CD4-positive, alpha-beta T cell treated with Interferon gamma for 1 hour (primary cell): Measurements from ENCODE around the gene ZFHX3.
"Not testable (repeated sequence)": the region's sequence is repeated elsewhere in the genome, so short reads cannot be mapped to it uniquely, and the experiment has no call there.

ENCODE experiments used
- DNase-seq: peaks from one replicate; pipeline ENCODE4 v3.0.0-alpha.2; 2020

Gene ZFHX3

DNA sequence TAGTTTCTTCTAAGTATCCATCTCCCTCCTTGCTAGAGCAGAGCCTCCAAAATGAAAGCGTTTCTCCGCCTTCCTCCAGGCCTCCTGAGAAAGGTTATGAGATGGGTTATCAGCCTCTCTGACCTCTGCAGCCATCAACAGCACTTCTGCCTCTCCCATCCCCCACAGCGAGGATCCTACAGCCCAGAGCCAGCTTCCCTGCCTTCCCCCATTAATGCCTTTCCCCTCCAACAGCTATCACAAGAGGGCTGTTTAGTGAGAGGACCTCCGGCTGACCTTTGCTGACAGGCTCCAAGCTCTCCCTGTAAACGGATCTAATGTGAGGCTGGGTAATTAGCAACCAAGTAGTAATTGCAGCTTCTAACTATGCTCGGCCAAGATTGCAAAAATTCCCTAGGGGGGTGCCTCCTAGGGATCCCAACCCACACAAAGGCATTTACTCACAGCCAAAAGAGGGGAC, 55.8 kb downstream of the ZFHX3 start:
- DNase-seq = no peak

DNA sequence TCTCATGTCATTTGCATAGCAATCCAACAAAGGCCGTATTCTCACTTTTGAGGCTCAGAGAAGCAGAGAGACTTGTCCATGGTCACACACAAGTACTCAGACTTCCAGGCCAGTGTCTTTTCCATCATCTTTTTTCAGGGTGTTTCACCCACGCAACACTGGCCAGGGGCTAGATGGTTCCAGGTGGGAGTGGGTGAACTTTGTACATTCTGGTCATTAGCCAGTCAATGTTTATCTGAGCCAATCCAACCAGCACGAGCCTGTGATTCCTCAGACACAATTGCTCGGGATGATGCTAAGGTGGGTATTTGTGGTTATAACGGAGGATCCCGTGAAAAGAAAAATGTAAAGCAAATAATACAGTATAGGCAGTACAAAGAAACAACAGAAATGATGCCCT, 56.3 kb downstream of the ZFHX3 start:
- no peak for DNase-seq

- no peak for DNase-seq
Observed at GRCh38 chr16:72991211-72991610, 56.7 kb downstream of the ZFHX3 start.

DNA sequence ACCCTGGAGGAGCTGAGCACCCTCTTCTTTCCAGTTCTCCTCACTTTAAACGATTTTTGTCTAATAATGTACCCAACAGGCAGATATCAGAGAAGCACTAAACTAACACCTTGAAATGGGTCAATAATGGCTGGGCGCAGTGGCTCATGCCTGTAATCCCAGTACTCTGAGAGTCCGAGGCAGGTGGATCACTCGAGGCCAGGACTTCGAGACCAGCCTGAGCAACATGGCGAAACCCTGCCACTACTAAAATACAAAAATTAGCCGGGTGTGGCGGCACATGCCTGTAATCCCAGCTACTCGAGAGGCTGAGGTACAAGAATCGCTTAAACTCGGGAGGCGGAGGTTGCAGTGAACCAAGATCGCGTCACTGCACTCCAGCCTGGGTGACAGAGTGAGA, 57.4 kb downstream of the ZFHX3 start:
- DNase-seq = no peak

- DNase-seq = no peak
Observed at GRCh38 chr16:72989579-72990551, 58.1 kb downstream of the ZFHX3 start.

GRCh38 chr16:72989203-72989578, 58.7 kb downstream of the ZFHX3 start:
- DNase-seq = not testable (repeated sequence)

- no peak for DNase-seq
Observed at GRCh38 chr16:72988569-72988968, 59.4 kb downstream of the ZFHX3 start.

DNA sequence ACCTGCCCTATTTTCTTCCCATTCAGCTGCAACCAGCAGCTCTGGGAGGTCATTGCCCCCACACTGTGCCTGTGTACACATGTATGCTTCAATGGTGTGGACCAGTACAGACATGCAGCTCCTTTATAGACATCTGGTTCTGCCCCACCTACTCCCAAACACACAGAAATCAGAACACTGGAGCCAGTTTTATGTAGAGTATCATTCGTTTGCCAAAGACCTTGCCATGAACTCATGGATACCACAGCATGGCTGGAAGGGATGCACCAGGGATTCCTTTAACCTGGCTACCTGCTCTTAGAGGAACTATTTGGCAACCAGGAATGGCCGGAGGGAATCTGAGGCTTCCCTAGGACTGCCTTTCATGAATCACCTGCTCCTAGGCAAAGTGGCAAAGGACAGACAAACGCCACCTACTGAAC, 60.4 kb downstream of the ZFHX3 start:
- DNase-seq = no peak

DNA sequence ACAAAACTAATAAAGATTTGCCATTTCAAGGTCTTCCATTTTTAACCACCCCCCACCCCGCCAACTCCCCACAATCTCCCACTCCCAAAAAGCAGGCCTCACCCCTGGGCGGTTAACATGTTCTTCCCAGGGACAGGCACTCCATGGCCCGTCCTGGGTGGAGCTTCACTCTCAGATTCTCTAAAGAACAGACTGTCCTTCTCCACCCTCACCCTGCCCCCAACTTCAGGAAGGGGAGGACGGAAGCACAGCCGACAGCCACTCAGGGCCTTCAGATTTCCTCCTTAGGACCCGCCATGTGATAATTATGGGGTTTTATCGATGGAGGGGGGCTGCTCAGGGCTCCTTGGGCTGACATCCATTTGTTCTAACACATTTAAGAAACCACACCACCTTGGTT, 61.9 kb downstream of the ZFHX3 start:
- no peak for DNase-seq

DNA sequence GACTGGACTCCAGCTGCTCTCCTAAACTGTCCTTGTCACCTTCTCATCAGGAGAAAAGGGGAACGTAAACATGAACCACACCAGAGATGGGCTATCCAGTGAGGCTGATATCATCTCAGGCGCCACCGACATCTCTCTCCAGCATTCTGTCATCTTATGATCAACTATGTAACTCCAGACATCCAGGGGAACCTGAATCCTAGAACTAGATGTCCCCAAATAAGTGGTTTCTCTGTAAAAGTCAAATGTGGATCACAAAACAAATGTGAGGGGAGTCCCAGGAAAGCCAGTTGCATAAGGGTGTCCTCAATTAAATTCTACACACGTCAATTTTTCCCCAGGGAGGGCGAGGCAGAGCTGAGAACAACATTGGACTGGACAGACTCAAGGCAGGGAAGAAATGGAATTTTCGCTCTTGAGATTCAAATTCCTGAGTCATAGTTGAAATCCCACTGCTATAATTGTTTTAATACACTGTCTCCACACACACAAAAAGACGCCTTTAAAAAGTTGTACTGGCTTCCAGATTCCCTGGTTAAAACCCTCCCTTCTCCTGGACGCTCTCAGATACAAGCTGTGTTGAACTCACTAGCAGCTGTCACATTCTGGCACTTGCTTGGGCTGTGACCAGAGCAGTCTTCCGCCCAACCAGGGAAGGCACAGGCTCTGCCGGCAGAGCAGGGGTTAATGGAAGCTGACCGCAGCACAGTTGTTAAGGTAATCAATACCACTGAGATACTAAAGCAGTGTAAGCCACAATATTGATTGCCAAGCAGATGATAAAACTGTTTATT, 62.6 kb downstream of the ZFHX3 start:
- no peak for DNase-seq

DNA sequence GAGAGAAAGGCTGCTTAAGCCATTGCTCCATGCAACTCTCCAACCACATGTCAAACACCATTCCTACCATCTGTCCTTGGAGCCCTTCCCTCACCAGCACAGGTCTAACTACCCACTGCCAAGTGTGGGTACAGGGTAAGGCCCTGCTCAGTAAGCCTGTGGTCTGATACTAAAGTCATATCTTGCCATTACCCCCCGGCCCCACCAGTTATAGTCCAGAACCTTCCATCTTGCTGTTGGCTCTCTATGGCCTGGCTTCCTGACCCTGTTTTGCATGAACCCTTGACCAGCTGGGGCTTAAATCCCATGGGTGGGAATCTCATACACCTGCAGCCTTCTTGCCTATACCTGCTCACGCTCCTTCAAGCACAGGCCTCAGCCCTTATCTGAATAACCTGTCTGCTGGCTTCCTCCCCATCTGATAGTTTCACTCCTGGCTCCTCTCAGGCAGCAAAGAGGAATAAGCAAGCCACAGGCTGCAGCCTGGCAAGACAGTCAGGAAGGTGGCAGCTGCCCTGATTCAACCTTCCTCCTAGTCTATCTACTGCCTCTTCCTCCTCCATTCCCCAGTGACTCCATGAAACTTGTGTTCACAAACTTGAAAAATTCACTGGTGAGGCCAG, 64.1 kb downstream of the ZFHX3 start:
- DNase-seq = no peak

DNA sequence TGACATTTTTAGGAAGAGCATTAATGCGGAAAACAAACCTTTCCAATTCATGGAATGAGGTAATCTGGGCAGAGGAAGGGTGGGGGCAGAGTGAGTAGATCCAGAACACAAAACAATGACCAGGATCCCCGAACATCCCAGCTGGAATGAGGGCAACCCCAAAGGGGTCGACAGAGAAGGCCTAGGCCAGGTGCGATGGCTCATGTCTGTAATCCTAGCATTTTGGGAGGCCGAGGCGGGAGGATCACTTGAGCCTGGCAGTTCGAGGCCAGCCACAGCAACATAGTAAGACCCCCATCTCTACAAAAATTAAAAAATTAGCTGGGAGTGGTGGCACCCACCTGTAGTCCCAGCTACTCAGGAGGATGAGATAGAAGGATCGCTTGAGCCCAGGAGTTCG, 64.7 kb downstream of the ZFHX3 start:
- DNase-seq = no peak

DNA sequence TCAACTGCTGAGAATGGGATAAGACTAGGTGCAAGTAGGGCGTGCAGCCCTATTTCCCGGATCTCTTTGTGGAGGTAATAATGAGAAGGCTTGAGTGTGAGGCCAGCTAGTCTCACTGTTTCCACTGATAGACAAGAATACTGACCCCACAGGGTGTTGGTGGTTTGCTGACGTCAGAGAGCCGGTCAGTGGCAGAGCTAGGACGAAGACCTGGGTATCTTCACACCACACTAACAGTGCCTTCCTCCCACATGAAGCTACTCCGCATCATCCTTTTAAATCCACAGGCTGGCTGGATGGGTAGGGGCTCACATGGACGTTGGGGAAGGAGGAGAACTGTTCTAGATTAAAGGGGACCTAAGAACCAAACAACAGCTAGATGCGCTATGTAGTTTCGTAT, 68.0 kb downstream of the ZFHX3 start:
- no peak for DNase-seq

GRCh38 chr16:72978212-72978611, 69.7 kb downstream of the ZFHX3 start:
- DNase-seq = peak; percentile 26

DNA sequence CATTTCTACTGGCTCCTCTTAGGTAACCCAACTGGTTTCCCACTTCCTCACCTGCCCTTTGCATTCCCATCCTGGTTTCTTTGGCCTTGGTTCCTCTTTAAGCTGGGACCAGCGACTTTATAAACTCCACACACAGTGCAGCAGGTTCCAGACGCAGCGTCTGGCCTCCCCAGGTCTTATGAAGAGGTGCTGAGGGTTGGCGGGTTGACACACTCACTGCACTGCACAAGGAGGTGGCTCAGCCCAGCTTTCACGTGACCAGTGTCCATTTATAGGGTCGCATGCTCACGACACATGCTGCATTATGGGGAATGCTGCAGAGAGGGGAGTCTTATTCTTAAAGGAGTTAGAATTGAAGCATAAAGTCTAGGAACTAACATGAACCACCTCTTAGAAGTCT, 70.8 kb downstream of the ZFHX3 start:
- DNase-seq = no peak

DNA sequence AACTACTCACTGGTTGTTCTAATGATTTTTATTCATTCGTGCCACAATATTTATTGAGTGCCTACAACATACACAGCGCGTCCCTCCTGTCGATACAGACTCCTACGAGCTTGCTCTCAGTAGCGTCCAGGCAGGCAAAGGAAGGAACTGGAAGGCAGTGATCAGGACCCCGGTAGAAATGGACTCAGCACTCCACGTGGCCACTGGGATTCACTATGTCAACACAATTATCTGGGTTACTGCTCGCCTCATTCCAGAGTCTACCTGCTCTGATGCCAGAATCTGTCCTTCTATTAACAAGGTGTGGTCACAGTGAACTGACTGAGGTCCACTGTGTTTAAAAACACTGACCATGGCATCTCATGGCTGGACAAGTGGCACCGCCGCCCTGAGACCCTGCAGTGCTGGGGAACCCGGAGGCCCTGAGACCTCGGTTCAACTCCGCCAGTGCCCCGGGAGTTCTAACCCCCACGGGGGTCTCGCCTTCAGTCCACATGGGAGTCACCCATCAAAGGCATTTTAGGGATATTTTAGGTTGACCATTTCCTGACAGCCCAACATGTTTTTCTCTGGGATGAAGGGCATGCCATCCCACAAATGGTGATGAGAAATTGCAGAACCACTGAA, 71.4 kb downstream of the ZFHX3 start:
- no peak for DNase-seq

- no peak for DNase-seq
Observed at GRCh38 chr16:72975809-72976437, 72.0 kb downstream of the ZFHX3 start.

DNA sequence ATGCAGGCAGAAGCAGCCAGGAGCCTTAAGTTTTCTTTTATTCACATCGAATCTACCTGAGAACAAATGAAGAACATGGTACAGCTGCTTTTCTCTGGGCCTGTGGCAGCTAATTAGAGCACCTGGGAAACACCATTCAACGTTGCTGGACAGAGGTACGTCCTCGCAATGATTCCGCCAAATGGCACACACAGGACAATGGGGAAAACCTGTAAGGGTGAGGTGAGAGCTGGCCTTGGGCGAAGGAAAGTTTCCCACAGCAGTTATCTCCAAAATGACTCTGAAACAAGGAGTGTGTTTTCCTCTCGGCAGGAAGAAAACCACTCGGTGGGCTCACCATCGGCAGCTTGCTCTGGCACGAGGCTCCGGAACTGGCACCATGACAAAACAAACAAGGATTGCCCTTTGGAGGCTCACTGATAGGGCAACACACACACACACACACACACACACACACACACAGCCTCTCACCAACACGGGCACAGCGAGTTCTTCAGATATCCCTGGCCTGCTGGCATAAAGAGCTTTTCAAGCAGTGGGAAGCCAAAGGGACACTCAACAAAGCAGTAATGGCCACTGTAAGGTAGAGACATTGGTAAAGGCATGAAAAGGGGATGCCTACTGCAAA, 73.7 kb downstream of the ZFHX3 start:
- no peak for DNase-seq

- no peak for DNase-seq
Observed at GRCh38 chr16:72972878-72973571, 74.9 kb downstream of the ZFHX3 start.

DNA sequence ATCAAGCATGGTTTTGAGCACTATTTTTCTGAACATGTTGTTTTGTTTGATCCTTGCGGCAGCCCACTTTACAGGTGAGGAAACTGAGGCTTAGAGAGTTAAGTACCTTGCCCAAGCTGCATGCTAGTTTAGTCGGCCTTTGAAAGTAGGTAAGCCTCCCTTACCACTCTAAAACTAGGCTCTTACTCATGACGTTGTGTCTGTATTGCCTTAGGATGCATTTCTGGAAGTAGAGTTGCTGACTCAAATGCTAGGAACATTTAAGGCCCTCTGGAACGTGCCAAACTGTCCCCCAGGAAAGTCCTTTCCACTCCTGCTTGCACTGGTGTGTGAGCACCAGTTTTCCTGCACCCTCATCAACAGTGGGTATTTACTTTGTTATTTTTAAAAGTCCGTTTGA, 76.6 kb downstream of the ZFHX3 start:
- DNase-seq = no peak

DNA sequence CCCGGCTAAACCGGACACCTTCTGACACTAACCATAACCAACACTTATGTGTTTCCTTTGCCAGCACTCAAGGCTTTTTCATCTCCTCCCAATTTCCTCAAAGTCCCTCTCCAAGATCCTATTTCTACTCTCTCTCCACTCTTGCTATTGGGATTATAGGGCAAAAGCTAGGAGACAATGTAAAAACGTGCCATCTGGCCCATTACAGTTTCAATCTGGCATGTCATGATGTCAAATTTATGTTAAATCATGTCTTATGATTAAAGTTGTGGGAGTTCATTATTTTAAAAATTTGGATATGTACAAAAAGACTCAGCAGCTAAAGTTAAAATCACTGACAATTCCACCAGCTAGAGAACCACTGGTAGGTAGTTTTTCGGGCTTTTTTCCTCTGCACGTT, 77.3 kb downstream of the ZFHX3 start:
- no peak for DNase-seq
